Hindlimb muscle (tissue), 1 donor: ENCODE data around the gene CAPN13. TPM values are rescaled to one million over a fixed set of nuclear protein-coding genes. Genes with fewer than 3 reads are reported as not detected.

Experiments
- DNase-seq: peaks from one replicate; pipeline ENCODE4 v3.0.0-alpha.2; 2013
- polyA plus RNA-seq: library from polyadenylated mRNA; unstranded; fragments of 120-200 nt; gene quantifications from one replicate; pipeline ENCODE4 v1.2.1, GENCODE V29; 2013; ENCODE audit not compliant: insufficient read length

CAPN13 gene
- polyA plus RNA-seq, 1 donor = 0.31 TPM

DNA sequence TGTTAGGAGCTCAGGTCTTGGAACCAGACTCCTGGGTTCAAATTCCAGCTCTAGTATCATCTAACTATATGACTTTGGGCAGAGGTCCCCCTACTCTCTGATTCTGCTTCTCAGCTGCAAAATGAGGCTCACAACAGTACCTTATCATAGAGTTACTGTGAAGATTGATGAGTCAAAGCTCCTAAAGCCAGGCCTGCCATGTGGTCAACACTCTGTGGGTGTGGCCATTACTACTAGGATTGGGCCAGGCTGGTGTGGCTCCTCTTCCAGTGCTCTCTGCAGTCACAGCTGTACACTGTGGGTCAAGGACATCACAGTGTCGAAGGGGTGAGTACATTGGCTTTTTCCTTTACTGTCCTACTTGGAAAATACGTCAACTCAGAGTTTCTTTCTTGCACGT lies 22.6 kb downstream of the CAPN13 start:
- no peak for DNase-seq

DNA sequence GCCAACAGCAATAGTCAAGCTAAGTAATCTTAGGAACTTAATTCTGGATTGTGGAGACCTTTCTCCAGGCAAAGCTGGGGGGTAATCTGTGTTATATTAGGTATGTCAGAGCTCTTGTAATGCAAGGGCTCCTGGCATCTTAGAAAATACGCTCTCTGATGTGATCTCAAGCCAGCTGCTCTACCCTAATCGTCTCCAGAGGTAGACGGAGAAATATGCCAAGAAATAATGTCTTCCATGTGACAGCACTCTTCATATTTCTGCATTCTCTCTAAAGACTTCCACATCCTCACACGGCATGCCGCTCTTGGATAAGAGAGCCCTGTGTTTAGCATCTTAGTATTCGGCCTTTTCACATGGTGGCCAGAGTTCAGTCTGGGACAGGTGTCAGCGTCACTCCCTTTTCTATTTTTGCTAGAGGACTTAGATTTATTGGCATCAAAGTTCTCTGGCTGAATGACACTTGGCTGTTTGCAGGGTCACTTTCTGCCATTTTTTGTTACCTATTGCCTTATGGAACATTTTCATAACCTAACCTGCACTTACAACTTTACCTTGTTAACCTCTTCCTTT lies 25.2 kb downstream of the CAPN13 start:
- DNase-seq = no peak

DNA sequence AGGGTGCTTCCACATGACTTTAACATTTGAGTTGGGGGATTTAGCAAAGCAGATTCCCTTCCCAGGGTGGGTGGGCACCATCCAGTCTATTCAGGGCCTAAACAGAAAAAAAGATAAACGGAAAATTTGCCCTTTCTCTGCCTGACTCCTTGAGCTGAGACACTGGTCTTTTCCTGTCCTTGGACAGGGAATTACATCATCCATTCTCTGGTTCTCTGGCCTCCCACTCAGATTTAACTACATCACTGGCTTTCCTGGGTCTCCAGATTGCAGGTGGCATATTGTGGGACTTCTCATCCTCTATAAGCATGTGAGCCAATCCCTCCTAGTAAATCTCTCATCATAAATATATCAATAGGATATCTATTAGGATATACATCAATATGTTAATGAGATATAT lies 25.8 kb downstream of the CAPN13 start:
- no peak for DNase-seq

DNA sequence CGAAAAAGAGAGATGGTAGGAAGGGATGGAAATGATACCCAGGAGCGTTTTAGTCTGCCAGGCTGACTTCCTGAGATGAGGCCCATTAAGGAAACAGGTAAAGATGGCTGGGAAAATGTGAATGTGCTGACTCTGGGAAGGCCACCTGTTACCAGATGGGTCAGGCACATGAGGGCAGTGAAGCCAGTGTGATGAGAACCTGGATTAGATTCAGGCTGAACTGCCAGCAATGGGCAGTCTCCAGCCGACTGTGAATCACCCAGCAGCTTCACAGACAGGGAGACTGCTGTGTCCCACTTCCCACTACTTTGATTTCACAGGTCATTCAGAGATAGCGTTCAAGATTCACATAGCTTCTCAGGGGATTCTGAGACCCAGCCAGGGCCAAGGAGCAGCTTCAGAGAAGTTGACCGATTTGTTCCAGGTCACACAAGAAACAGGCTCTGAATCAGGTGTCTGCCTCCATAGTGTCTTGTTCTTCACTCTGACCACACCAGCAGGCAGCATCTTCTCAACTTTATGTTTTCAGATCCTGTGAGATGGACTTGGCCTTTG lies 26.4 kb downstream of the CAPN13 start:
- no peak for DNase-seq

DNA sequence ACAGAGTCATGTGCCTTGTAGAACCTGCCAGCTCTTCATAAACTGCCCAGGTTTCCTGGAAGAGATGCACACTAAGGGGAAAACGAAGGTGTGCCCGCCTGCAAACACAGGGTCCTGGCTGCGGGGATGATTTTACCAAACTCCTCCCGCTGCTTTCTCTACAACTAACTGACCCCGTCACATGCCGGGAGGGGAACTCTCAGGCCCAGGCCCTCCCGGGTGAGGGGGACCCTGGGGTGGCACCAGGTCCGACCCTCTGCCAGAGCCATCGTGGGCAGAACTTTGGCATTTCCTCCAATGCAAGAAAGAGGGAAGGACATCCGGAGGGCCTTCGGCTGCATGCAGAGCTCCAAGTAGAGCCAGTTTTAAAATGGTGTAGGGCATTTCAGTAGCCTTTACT lies 28.6 kb downstream of the CAPN13 start:
- no peak for DNase-seq

DNA sequence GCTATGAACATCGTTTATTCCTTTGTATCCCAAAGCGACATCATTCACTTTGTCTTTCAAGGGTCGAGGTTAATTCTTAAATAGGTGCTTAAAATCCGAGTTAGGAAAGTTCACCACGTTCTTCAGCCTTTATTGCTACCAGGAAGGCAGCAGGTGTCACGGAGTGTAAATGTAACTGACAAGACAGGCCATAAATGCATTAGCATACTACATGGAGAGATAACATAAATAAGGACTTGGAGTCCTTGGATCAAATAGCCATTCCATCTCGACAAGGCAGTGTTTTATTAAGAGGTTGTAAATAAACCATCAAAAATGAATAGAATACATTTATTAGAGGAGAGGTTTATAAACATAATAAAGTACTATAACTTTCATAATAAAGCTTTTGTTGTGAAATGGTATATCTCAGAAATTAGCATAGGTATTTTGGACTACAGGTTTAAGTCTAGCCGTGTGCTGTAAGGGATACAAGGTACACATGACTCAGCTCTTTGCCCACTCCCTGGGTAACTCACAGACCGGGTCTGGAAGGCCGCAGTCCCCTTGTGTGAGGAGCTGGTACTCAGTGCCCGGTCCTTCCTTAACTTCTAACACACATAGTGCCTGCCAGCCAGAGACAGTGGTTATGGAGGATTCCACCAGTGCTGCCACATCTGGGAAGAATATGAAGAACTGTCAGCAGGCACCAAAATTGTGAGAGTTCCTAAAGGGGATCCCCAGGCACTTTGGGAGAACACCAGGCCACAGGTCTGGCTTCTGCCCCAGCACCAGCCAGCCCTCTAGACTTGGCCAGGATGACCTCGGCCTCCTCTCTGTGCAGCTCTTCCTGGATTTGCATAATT lies 29.4 kb downstream of the CAPN13 start:
- no peak for DNase-seq

DNA sequence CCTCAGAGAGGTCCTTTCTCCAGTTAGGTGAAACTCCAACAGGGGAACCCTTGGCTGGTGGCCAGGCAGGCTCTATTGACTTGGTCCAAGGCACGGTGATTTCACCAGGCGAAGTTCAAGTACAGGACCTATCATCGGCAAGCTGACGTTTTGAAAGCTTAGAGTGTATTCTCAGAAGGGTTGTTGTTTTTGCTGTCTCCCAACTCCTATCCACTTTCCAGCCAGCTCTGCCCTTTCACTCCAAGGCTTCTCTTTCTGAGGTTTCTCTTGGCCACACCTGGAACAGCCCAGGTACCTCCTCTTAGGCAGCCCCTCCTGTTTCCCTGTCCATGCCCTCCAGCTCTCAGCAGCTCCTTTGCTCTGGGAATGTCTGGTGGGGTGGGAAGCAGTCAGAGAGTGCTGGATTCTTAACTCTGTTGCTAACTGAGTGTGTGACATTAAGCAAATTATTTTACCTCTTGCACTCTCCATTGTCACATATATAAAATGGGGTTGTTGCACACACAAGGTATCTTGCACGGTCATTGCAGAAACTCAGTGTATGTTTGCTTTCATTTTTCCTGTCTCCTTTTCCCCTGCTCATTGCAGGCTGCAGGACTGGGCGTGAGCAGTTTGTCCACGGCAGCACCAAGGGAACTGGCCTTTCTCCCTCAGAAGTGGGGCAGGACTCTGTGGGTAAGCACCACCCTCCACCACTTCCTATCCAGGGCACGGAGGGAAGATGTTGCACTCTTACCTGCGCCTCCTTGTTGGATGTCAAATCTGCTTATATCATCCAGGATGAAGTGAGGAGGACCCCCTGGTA lies 30.2 kb downstream of the CAPN13 start:
- DNase-seq = no peak

DNA sequence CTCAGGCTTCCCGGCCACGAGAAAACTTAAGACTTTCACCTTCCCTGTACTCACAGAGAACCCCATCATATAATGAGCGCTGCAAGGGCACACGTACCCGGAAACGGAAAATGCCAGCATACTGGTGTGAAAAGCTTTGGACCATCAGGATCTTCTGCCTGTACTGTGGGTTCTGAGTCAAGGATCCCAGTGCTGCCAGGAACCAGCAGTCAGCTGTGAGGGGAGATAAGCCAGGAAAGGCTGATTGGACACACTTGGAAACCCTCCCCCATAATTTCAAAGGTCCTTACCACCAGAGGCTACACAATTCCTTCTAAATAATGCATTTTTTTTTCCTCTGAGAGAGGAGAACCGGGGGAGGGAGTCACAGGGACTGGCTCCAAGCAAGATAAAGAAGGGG lies 31.4 kb downstream of the CAPN13 start:
- DNase-seq = no peak

DNA sequence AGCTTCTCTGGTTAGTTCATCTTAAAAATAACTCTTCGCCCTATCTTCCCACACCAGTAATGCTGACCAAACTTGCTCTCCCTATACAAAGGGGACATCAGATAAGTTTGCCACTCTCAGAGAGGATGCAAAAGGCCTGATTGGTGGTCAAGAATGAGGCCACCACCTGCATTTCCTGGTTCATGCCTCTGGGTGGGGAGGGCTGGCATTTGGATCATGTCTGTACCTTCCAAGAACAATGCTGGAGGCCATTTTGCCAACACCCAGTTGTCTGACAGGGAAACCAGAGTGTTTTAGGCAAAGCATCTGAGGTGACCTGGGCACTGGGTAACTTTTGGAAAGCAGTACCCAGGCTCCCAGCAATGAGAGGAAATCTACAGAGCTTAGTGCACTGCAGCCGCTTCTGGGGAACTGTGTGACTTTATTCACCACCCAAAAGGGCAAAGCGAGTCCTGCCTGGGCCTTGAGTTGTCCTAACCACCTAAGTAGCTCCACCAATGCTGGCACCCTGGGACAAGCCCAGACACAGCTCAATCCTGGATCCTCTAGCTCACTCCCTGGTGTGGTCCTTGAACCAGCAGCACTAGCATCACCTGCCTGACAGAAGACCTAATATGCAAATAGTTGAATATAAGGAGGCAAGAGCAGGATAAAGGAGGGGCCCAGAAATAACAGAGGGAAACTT lies 35.1 kb downstream of the CAPN13 start:
- DNase-seq = no peak

DNA sequence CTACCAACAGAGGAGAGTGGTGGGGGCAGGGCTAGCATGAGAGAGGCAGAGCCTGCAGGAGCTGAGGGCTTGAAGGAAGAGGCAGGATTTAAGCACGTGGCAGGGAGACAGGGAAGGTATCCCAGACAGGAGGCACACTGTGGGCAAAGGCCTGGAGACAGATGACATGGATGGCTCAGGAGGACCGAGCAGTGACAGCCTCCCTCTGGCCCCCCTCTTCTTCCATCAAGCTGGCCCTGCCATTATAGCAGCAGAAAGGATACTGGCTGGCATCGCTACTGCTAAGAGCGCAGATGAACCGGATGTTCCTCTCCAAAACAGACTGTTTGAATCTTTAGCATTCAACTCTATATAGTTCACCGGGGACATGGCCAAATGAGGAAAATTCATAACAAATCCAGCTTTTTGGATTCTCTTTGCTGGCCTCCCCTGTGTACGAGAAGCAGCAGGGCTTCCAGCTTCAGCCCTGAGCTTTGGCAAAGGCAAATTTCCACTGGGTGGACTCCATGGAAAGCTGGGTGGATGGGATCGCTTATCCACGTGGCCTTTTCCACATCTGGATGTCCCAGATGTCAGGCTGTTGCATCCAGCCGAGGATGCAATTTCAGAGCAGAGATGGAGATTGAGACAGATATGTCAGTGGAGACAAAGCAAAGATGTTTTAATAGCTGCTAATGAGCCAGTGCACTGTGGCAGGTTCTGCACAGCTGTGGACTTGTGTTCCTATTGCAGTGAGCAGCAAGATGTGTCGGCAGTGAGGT lies 36.2 kb downstream of the CAPN13 start:
- DNase-seq = peak; percentile 88

DNA sequence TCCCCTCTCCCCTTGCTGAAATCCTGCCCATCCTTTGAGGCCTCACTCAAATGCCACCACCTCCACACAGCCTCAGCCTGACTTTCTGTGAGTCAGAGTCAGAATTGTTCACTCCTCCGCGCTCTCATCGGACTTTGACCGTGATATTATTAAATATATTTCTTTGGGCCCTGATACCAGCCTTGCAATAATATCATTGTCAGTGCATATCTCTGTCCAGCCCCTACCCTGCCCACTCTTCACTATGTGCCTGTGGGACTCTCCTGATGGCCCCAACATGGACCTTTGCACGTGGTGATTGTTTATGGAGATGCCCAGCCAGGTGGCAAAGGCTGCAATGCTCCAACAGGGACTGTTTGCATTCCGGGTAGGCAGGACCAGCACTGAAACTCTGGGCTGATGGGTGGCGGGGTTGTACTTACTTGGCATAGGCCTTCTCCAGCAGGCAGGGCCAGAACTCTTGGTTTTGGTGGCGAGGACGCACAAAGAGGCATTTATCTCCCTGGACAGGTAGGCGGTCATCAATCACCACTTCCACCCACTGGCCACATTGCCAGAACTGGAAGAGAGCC lies 37.3 kb downstream of the CAPN13 start:
- DNase-seq = no peak

DNA sequence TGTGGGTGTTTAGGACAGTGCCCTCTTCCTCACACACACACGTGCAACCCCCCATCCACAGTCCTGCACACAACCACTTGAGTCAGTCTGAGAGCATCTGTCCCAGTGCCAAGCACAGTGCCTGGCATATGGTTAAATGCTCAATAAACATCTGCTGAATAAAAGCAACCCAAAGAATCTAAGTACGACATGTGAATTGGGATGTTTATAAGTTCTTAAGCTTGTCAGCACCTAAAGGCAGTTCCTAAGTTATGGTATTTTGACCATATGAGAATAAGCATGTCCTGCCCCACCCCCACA lies 37.8 kb downstream of the CAPN13 start:
- no peak for DNase-seq

DNA sequence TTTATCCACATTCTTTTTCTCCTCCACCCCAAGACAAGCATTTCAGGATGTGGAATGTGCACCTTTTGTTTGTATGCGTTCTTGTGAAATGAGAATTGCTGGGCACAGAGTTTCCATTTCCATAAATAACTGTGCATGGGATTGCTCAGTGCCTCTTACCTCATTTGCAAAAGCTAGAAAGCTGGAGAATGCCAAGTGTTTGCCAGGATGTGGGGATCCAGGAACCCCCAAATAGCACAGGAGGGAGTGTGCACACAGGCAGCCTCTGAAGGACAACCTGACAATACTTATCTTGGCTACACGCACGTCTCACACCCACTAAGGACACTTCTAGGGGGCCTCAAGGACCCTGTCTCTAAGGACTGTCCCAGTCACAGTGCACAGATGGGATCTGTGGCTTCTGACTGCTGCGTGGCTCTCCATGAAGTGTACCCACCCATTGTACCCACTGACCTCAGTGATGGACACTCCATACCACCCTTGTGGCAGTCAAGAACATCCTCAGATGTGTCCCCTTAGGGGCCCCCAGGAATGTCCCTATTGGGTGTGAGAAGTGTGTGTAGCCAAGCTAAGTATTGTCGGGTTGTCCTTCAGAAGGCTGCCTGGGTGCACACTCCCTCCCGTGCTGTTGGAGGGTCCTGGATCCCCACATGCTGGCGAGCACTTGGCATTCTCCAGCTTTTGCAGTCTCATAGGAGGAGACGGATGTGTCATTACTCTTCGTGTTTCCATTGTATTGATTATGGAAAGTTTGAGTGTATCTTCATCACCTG lies 38.4 kb downstream of the CAPN13 start:
- no peak for DNase-seq

DNA sequence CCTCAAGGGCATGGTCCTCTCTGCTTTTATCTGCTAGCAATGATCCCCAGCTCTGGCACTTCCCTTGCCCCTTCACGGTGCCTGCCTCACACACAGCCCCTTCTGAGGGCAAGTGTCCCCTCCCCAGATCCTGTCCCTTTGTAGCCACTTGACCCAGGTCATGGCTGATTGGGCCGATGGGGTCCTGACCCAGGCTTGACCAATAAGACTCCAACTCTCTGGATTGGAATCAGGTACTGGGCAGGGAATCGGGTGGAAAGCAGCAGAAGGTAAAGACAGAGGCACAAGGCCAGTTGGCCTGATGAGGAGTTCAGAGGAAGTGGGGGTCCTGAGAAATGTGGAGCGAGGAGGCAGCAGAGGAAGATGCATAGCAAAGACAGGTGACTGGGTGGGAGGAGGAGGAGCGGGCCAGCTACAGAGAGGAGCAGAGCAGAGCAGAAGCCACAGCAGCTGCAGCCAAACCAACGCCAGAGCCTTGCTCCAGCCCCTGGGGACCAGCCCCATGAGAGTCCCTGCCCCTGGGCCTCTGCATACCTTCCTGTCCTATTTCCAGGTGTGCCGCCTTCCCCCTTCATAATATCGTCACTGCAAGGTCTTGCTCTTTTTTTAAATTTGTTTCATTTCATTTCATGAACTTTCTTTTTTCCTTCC lies 39.1 kb downstream of the CAPN13 start:
- no peak for DNase-seq

DNA sequence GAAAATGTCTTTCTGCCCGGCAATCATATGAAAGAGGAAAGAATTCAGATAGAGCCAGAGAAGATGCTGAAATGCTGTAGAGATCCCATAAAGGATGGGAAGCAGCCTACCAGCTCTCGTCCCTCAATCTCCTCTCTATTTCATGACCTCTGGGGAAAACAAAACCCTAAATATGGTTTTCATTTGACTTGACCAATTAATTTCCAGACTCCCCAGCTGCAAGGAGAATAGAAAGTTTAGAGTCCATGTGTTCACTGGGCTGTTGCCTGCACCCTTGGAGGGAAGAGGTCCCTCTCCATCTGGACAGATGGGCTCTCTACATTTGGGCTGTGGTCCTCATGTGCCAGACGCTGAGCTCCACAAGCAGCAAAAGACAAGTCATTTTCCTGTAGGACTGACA lies 40.6 kb downstream of the CAPN13 start:
- DNase-seq = no peak

DNA sequence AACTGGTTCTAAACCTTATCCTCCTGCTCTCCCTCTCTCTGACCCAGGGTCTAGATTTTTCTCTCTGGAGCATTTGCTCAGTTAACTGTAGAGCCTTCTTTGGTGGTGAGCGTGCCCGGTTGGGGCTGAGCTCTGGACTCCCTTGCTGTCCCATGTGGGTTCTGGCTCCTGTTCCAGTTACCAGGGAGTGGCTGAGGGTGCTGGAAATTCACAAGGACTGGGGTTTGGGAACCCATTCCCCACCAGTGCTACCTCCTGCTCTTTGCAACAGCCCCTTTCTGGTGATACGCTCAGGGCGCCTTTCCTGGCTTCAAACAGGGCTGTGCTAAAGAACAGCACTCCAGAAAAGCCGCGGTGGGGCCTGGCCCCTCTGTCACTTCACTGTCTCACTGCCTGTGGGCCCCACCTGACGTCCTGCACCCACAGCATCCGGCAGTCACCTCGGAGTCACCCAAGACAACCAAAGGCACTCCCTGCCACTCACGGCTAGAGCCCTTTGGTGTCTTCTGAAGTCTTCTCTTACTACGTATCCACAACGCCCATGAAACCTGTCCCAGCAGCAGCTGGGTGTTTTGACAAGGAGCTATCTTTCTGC lies 41.3 kb downstream of the CAPN13 start:
- DNase-seq = no peak

DNA sequence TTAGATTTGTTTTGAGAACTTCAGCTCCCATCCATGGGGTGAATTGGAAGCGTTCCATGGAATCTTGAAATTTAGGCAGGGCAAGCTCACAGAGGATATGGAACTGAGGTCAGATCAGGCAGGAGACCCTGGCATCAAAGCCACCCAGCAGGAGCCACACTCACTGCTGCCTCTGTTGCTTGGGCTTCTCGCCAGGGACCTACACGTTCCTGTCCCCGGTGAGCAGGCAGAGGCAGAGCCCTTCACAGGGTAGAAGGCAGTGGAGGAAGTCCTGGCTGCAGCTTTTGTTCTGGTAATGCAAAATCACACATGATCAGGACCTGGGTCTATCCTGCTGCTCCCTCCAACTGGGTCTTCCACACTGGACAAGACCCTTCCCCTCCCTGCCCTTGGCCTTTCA lies 42.1 kb downstream of the CAPN13 start:
- DNase-seq = no peak

DNA sequence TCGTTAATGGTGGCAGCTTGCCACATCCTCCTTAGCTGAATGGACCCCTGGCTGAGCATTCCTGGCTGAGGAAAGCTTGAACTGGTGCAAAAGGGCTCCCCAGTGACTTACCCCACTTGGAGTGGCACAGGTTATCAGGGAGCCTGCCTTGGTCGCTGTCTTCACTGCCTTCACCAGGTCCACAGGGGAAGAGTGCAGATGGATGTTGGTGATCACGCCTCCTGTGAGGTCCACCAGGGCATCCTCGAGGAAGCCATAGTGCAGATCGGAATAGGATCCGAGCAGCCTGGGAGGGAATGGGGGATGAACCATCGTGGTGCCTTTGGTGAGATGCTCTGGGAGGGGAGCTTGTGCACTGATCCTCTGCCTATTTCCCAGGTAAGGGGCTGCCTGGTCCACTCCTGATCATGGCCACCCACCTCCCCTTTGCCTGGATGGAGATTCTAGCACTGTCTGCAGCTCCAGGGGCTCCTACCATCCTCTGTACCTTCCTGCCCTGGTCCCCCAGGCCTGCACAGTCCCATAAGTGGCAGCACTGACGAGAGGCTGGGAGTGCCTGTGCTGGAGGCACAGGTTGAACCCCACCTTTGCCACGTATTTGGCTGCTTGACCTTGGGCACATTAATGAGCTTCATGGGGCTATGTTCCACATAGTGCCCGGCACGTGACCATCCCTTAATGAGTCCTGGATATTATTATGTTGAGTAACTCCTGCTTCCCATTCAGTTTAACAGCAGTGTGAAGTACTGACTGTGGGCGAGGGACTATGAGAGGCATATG lies 43.0 kb downstream of the CAPN13 start:
- no peak for DNase-seq

DNA sequence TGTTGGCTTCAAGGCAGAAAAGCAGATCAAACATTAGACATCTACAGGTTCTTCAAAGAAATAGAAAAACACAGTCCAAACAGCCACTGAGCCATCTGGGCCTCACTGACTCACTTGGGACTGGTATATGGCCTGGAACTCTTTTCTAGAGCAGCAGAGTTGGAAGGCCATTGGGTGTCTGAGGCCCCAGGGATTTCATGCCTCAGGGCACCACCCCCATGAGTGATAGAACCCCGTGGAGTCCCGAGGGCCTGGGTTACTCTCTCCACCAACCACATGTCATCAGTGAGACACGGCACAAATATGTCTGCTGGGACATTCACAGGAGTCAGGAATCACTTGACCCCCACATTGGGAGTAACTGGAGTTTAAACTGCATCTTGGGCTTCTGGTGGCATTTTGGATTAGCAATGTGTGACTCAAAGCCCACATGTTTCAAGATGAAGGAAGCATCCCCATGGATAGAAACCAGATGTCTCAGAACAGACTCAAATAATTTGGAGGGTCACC lies 44.0 kb downstream of the CAPN13 start:
- DNase-seq = no peak
